Endometrial microvascular endothelial cells (primary cell): Measurements from ENCODE around the gene TAC3. TPM values are rescaled to one million over a fixed set of nuclear protein-coding genes. Genes with fewer than 3 reads are reported as not detected.
"Not testable (repeated sequence)": the region's sequence is repeated elsewhere in the genome, so short reads cannot be mapped to it uniquely, and the experiment has no call there.

Experiments
- in situ Hi-C: cut with HindIII; loops from 2 replicates; pipeline ENCODE4 v1.10.0; 2017; ENCODE audit warnings: low sequenced_read_pairs, low pct_unique_long_range_greater_than_20kb; ENCODE audit errors: inconsistent ontology term
- total RNA-seq: library from RNA; depleted of rRNA; stranded (reverse); fragments of >200 nt; gene quantifications from one replicate; pipeline ENCODE4 v1.2.3, GENCODE V29; 2015; ENCODE audit errors: inconsistent ontology term

TAC3 gene
- total RNA-seq, 1 donor from 2014 or later, result not detected

DNA sequence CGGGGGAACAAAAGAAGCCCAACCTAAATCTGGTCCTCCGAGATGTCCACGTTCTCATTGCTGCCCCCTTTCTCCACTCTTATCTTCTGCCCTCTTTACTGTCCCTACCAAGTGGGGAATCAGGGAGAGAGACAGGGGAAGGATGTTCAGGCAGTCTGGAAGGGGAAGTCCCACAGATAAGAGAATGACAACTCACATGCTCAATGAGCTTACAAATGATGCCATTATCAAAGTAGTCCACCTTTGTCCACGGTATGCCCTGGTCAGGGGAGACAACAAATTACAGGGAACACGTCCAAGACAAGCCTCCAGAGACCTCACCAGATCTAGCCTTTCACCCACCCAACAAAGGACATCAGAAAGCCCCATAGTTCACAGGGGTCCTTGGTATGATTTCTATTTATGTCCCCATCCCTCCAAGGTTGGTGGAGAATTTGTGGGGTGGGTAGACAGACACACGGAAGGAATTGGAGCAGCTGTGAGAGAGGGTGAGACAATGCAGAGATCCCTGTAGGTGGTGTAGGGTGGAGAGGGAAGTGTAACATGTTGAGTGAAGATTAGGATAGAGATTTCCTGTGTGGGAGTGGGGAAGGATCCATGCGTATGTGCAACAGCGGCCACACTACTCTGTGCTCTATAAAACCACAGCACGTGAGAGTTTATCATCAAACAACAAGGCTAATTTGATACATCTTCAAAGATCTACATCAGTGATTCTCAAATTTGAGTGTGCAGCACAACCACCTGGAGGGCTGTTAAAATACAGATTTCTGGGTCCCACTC lies 22.9 kb upstream of the TAC3 start:
- in situ Hi-C loops, result no loop called here

DNA sequence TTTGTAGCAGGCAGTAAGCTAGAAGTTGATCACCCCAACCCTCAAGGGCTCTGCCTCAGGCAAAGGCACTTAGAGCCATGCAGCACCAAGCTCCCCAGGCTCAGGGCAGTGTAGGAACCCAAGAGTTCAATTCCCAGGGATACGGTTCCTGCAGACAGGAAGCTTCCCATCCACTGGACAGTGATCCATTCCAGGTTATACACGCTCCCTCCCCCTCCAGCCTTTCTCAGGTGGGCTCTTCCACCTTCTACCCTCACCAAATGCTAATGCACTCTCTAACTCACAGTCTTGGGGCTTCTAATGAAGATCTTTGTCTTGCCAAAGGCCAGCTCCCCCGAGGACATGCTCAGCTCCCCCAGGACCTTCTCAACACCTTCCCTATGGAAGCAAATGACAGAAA lies 20.9 kb upstream of the TAC3 start:
- in situ Hi-C loops, result no loop called here

DNA sequence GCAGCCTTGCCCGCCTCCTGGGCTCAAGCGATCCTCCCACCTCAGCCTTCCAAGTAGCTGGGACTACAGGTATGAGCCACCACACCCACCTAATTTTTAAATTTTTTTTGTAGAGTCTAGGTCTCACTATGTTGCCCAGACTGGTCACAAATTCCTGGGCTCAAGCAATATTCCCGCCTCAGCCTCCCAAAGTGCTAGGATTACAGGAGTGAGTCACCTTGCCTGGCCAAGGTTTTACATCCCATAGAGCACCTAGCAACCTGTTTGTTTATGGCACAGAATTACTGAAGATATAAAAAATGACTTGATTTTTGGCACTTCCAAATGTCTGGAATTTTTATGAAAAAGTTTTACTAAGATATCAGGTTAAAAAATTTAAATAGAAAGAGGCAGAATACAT lies 17.1 kb upstream of the TAC3 start:
- in situ Hi-C loops, result no loop called here

DNA sequence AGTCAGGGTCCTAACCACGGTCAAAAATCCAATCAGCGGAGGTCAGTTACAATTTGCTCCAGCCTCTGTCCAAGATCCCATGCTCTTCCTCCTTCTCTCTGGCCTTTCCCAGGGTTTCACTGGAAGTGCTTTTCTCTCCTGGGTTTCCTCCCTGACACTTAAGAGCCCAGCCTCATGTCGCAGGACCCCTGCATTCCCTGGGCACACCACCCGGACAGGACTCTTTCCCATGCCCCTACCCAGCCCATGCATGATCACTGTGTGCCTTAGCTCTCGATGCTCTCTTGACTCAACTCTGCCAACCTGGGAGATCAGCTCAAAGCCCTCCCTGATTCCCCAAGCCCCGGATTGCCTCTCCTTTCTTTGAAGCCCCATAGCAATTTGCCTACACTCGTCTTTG lies 15.5 kb upstream of the TAC3 start:
- in situ Hi-C loops, result no loop called here

DNA sequence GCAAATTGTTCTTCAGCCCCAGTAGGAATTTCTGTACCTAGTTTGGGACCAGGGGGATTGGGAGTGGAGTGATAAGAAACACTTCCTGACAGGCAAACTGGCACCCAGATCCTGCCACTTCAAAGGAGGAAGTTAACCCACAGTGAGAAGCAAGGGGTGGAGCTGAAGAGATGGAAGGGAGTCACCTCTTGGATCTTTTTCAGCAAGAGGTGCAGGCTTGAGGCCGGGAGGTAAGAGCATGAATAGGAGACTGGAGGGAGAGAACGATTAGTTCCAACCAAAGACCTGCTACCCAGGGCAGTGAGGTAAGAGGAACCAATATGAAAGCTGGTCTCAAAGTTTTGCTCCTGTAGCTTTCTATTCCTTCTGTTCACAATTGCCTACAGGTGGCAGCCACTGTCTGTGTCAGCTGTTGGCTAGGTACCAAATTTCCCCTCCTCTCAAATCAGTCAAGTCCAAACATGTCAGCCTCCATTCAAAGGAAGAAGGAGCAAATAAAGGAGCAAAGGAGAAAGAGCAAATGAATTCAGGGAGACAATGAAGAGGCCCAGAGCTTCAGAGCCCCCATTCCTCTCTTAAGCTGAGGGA lies 14.9 kb upstream of the TAC3 start:
- in situ Hi-C loops, result no loop called here

DNA sequence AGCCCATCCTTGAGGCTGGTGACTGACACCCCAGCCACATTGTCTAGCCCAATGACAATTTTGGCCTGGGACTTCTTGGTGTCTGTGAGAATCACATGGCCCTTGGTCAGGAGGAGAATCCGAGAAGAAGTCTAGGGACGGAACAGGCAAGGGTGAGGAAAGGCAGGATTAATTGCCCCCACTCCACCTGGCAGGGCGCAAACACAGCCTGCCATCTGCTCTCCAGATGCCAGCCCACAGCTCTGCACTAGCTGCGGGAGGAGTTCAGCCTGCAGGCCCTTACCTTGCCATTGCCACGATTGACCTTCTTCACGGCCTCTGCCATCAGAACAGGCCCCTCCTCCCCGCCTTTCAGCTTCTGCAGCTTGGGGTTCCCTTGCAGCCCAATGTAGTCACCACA lies 13.1 kb upstream of the TAC3 start:
- in situ Hi-C loops, result no loop called here

DNA sequence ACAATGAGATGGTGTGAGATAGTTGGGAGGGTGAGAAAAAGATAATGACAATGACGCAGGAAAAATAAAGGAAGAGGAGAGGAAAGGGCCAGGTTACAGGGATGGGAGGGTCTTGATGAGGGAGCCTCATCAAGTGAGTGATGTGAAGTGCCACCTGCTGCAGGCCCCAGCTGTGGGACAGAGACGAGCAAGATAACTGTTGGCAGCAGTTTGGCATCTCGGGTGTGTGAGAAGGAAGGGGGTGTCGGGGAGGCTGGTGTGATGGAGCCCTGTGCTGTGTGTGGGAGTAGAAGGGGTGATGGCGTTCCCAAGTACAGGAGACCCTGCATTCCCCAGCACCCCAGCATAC lies 11.4 kb upstream of the TAC3 start:
- in situ Hi-C loops, result no loop called here

DNA sequence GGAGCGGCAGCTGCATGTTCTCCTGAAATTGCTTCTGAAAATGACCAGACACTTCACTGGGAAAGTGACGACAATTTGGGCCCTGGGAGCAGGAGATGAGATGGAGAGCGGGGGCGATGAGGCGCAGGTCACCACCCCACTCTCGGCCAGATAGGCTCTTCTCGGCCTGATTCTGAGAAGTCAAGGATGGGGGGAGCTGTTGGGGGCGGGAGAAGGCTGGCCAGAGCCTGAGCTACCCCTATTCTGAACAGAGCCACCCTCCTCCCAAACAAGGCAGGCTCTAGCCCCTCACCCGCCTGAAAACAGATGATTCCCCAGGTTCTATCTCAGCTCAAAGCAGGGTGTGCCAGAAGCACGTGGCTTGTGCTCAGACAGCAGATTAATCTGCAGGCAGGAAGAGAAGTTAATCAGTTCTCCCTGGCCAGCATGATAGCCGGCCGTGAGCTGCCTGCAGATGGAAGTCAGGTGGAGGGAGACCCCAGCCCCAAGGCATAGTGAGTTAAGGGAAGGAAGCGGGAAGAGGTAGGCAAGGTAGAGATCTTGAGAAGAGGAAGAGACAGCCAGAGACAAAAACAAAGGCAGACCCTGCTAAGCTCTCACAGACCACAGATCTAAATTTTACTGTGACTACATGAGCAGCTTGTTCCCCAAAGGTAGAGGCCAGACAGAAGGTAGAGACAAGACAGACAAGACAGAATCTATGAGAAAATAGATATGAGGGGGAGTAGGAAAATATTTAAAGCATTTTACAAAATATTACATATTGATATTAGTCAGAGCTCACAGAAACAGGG lies 10.9 kb upstream of the TAC3 start:
- in situ Hi-C loops, result no loop called here

DNA sequence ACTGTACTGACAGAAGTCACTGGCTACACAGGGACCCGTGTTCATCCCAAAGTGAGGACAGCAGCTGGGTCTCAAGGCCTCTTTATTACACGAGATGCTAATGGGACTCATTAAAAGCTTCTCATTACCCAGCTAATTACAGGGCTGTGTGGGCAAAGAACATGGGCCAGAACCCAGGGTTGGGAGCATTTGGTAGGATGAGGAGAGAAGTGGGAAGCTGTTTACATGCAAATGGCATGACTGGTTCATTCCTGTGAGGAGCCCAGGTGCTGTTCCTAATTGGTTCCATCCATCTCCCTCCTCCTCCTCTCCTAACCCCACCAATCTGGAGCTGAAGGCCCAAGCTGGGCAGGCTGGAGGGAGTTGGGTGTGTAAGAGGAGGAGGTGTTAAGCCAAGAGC lies 8.9 kb upstream of the TAC3 start:
- in situ Hi-C loops, result no loop called here

DNA sequence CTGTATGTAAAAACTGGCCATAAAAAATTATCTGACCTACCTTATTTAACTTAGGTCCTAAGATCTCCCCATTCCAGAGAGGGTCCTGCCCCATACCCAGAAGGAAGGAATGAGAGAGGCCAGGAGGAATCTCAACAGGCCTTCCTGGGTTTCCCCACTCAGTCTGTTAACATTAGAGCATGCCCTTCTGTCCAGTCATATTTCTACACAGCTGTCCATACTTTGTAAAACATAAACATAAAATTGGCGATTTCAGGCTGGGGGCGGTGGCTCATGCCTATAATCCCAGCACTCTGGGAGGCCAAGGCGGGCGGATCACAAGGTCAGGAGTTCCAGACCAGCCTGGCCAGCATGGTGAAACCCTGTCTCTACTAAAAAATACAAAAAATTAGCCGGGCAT lies 6.0 kb upstream of the TAC3 start:
- in situ Hi-C loops, result not testable (repeated sequence)

DNA sequence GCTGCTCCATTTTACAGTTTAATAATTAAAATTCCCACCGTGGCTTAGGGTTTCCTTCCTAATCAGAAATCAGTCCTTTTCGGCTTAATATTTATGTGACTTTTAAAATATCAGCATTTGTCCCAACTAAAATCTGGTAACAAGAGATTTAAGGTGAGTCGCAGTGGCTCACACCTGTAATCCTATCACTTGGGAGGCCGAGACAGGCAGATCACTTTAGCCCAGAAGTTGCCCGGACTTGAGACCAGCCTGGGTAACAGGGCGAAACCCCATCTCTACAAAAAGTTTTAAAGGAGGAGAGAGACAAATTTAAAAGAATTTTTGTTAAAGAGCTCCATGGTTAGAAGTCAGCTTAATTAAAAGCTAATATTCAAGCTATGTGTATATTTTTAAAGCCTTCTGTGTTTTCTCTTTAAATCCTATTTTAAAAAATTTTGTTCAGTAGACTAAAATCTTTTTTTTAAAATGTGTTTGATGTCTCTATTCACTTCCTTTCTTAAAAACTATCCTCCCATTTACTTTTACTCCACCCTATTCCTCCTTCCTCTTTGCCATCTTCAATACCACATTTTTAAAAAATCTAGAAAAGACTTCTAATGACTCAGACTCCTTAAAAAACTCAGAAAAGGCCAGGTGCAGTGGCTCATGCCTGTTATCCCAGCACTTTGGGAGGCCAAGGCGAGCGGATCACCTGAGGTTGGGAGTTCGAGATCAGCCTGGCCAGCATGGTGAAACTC lies 3.8 kb upstream of the TAC3 start:
- in situ Hi-C loops, result no loop called here

DNA sequence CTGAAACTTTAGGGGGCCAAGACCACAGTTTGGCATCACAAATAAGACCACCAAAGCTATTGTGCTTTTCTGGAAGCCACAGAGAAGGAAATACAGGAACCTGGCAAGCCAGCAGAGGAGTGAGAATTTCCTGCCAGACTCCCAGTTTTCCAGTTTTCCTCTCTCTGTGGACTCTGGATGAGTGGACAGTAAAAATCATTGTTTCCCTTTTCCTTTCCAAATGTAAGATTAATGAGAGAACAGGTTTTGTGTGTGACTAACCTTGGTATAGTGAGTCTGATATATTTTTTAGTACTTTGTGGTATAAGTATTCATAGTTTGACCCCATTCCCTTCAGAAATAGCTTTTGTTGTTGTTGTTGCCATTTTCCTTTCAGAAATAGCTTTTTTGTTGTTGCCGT lies 2.6 kb upstream of the TAC3 start:
- in situ Hi-C loops, result no loop called here

DNA sequence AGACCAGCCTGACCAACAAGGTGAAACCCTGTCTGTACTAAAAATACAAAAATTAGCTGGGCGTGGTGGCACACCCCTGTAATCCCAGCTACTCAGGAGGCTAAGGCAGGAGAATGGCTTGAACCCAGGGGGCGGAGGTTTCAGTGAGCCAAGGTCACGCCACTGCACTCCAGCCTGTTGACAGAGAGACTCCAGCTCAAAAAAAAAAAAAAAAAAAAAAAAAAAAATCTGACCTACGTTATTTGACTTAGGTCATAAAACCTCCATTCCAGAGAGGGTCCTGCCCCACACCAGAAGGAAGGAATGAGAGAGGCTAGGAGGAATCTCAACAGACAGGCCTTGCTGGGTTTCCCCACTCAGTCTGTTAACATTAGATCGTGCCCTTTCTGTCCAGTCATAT lies 2.0 kb upstream of the TAC3 start:
- in situ Hi-C loops, result not testable (repeated sequence)

DNA sequence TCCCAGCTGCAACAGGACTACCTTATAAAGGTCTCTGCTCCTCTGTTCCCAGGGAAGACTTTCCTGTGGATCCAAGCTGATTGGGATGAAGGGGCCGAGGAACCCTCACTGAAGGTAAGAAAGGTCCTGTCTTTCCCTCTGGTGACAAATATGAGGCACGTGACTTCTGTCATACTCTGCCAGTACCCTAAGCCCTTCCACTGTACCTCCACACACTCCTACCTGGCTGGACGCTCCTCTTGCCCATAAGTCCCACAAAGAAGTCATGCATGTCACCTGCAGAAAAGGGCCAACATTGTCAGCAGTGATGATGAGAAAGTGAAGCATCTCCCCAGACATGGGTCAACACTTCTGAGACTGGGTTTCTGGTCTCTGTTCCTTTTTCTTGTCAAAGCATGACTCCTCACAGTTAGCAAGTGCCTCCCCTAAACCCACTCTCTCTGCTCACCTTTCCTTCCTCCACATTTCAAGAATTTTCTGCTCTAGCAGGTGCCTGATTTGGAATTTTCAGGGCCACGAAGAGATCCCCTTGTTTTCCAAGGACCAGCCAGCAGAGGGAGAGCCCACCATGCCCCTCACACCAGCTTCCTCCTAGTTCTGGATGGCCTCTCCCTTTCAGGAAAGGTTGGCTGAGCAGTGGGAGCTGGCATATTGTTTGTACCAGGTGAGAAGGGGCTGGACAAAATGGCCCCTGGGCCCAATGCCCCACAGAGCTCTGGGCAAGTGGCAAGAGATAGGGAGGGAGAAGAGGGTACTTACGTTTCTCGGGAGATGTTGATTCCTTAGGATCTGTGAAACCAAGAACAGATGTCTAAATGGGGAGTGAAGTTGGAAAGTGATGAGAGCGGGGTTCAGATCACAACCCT lies 3.5 kb downstream of the TAC3 start:
- in situ Hi-C loops, result no loop called here

DNA sequence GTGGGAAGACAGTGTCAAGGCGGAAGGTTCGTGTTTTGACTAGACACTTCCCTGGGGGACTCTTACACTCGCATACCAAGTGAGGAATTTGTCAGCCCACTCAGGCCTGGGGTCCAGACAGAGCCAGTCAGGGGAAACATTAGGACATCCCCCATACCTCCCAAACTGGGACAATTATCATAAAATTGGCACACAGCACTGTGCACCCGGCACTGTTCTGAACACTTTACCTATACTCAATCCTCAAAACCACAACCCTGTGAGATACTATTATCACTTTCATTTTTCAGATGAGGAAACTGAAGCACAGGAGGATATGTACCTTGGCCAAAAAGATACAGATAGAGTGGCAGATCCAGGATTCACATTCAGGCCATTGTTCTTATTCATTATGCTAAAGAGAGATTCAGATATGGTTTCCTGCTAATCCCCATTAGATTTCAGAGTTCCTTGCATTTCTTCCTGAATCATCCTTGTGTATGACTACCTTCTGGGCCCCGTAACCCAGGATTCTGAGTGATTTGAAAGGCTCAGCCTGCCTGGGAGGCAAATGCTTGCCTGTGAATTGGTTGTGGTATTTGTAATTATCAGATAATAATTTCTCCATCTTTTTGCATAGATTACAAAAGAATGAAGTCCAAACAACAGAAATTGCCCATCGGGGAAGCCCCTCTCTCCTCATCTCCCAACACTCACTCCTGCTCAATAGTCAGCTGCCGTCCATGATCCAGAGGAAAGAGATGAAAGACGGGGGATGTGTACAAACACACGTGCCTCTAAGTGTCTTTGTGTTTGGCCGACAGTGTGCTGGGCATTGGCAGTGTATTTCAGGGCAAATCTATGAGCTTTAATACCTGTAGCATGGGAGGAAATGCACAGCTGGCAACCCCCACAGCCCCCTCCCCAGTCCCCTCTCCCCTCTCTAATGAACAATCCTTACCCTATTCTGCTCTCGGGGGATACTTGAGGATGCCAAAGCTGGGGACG lies 4.6 kb downstream of the TAC3 start:
- in situ Hi-C loops, result no loop called here

DNA sequence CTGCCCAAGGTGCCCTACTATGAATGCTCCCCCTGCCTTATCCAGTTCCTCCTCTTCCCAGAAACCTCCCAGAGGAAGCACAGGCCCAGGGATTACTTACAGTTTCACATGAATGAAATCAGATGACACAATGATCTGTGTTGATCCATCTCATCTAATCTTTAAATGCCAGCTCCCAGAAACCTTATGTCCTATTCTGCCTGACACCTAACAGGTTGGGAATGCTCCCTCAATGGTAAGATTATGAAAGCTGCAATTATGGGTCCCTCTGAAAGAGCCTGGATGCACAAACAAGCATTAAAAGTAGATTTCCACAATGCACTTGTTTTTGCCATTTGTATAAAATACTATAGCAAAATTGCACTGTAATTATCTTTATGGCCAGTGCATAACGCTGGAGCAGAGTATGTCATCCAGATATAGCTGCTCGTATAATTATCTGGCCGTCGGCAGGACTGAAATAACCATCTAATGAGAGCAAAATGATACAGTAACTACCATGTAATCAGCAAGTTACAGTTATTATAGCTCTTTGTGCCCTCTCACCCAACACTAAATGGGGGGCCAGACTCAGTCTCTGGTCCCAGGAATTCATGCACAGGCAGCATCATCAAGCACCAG lies 5.6 kb downstream of the TAC3 start:
- in situ Hi-C loops, result no loop called here

DNA sequence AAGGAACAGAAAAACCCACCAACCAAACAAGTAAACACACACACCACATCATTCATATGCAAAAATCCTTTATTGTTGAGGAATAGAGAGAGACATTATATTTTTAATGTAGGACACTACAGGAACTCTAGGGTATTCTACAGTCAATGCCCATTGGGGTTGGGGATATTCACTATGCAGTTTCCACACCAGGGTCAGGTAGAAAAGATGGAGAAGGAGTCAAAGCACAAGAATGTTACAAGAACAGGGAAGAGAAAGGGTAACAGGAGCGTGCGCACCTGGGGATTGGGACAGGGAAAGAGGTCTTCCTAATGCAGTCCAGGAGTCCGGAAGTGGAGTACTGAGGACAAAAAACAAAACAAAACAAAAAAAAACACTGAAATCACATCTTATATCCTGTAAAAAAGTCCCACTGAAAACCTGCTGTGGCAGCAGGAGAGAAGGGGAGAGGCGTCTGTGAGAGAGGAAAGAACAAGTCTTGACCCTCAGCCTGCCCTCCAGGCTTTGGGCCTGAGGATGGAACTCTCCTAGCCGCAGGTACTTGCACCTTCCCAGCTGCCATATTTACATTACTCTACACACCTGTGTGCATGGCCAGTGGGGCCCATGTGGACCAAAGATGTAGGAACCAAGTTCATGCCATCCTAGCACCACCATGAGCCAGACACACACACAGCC lies 6.2 kb downstream of the TAC3 start:
- in situ Hi-C loops, result no loop called here
